Immature natural killer cell (primary cell): ENCODE measurements around the gene HACL1. TPM values are rescaled to one million over a fixed set of nuclear protein-coding genes. Genes with fewer than 3 reads are reported as not detected.

Experiments
- DNase-seq, 3 donors: peaks; one replicate each; pipeline ENCODE4 v3.0.0; 2022; ENCODE audit warnings: mixed read lengths in 1 of 3
- H3K27ac Mint-ChIP-seq, 6 donors: one replicate each; pipeline ENCODE4 v1.8.0; 2020; ENCODE audit warnings: mixed read lengths in 6 of 6, mild to moderate bottlenecking in 5 of 6, inconsistent platforms in 4 of 6, moderate library complexity in 3 of 6
- H3K27me3 Mint-ChIP-seq, 3 donors: one replicate each; pipeline ENCODE4 v1.8.0; 2020 to 2021; ENCODE audit warnings: low read depth in 3 of 3, mild to moderate bottlenecking in 3 of 3, mixed read lengths in 3 of 3, moderate library complexity in 3 of 3, inconsistent platforms in 1 of 3
- H3K36me3 Mint-ChIP-seq, 3 donors: one replicate each; pipeline ENCODE4 v1.8.0; 2020; ENCODE audit warnings: mixed read lengths in 3 of 3, inconsistent platforms in 2 of 3, mild to moderate bottlenecking in 2 of 3
- H3K4me1 Mint-ChIP-seq, 2 donors: one replicate each; pipeline ENCODE4 v1.8.0; 2020; ENCODE audit warnings: inconsistent platforms in 2 of 2, mild to moderate bottlenecking in 2 of 2, mixed read lengths in 2 of 2, moderate library complexity in 1 of 2
- H3K4me3 Mint-ChIP-seq, 5 donors: one replicate each; pipeline ENCODE4 v1.8.0; 2020; ENCODE audit warnings: mild to moderate bottlenecking in 5 of 5, mixed read lengths in 5 of 5, inconsistent platforms in 3 of 5, moderate library complexity in 3 of 5
- H3K9me3 Mint-ChIP-seq, 6 donors: one replicate each; pipeline ENCODE4 v1.8.0; 2020; ENCODE audit warnings: mild to moderate bottlenecking in 6 of 6, mixed read lengths in 6 of 6, inconsistent platforms in 4 of 6, moderate library complexity in 3 of 6
- polyA plus RNA-seq, 3 donors: library from polyadenylated mRNA; unstranded; fragments of 300-500 nt; fragmentation: Illumina TruSeq; gene quantifications; one replicate each; pipeline ENCODE4 v1.2.3, GENCODE V29; 2021

The HACL1 gene
- polyA plus RNA-seq, 3 donors from 2014 or later = 29.9 to 38.9 (median 32.3) TPM

- Mint-ChIP-seq H3K27ac (no peak overlapping the region), H3K36me3 (peaks cover 21 to 46% (median 32%) of the 10 kb centered on the region in 3 donors), H3K4me1 (peaks cover 0 to 5% of the 10 kb centered on the region in 2 donors), H3K27me3 (no peaks in the 10 kb centered on the region), H3K9me3 (no peaks in the 10 kb centered on the region), H3K4me3 (no peak overlapping the region)
- no peak for DNase-seq
These were observed 16.1 kb downstream of the HACL1 start for GRCh38 chr3:15585111-15585845.

GRCh38 chr3:15581471-15582394 is 19.6 kb downstream of the HACL1 start:
- DNase-seq = no peak
- Mint-ChIP-seq H3K27ac (no peak overlapping the region), H3K27me3 (no peaks in the 10 kb centered on the region), H3K9me3 (no peaks in the 10 kb centered on the region), H3K4me3 (no peak overlapping the region), H3K4me1 (peaks cover 0 to 6% of the 10 kb centered on the region in 2 donors), H3K36me3 (peaks cover 16 to 57% (median 36%) of the 10 kb centered on the region in 3 donors)

- H3K4me3 Mint-ChIP-seq = no peak overlapping the region
- peak overlapping the region in 1 of 6 donors; percentile 28 for H3K27ac Mint-ChIP-seq
- H3K9me3 Mint-ChIP-seq = no peaks in the 10 kb centered on the region
- H3K4me1 Mint-ChIP-seq = peaks cover 0 to 6% of the 10 kb centered on the region in 2 donors
- no peak for DNase-seq
- peaks cover 22 to 48% (median 31%) of the 10 kb centered on the region in 3 donors for H3K36me3 Mint-ChIP-seq
- no peaks in the 10 kb centered on the region for H3K27me3 Mint-ChIP-seq
These were observed 22.3 kb downstream of the HACL1 start for GRCh38 chr3:15579051-15579450.

GRCh38 chr3:15578289-15578867 is 23.0 kb downstream of the HACL1 start:
- peaks cover 22 to 55% (median 36%) of the 10 kb centered on the region in 3 donors for H3K36me3 Mint-ChIP-seq
- no peak overlapping the region for H3K27ac Mint-ChIP-seq
- H3K4me1 Mint-ChIP-seq = peaks cover 0 to 6% of the 10 kb centered on the region in 2 donors
- no peaks in the 10 kb centered on the region for H3K9me3 Mint-ChIP-seq
- H3K27me3 Mint-ChIP-seq = no peaks in the 10 kb centered on the region
- DNase-seq = no peak
- H3K4me3 Mint-ChIP-seq = no peak overlapping the region

GRCh38 chr3:15576475-15576874 is 24.9 kb downstream of the HACL1 start:
- no peak overlapping the region for H3K27ac Mint-ChIP-seq
- H3K4me3 Mint-ChIP-seq = no peak overlapping the region
- H3K4me1 Mint-ChIP-seq = peaks cover 0 to 6% of the 10 kb centered on the region in 2 donors
- H3K36me3 Mint-ChIP-seq = peaks cover 20 to 50% (median 28%) of the 10 kb centered on the region in 3 donors
- no peak for DNase-seq
- no peaks in the 10 kb centered on the region for H3K9me3 Mint-ChIP-seq
- H3K27me3 Mint-ChIP-seq = no peaks in the 10 kb centered on the region

GRCh38 chr3:15575446-15575845 is 25.9 kb downstream of the HACL1 start:
- no peaks in the 10 kb centered on the region for H3K27me3 Mint-ChIP-seq
- no peak for DNase-seq
- H3K36me3 Mint-ChIP-seq = peaks cover 24 to 52% (median 30%) of the 10 kb centered on the region in 3 donors
- H3K27ac Mint-ChIP-seq = no peak overlapping the region
- H3K4me3 Mint-ChIP-seq = no peak overlapping the region
- peaks cover 0 to 3% of the 10 kb centered on the region in 2 donors for H3K4me1 Mint-ChIP-seq
- no peaks in the 10 kb centered on the region for H3K9me3 Mint-ChIP-seq

- Mint-ChIP-seq H3K4me3 (no peak overlapping the region), H3K9me3 (no peaks in the 10 kb centered on the region), H3K4me1 (peaks cover 8 to 14% of the 10 kb centered on the region in 2 donors), H3K27me3 (no peaks in the 10 kb centered on the region), H3K36me3 (peaks cover 31 to 46% (median 35%) of the 10 kb centered on the region in 3 donors), H3K27ac (no peak overlapping the region)
- no peak for DNase-seq
These were observed 29.2 kb downstream of the HACL1 start for GRCh38 chr3:15572138-15572537.

- Mint-ChIP-seq H3K36me3 (peaks cover 28 to 63% (median 37%) of the 10 kb centered on the region in 3 donors), H3K27ac (no peak overlapping the region), H3K9me3 (no peaks in the 10 kb centered on the region), H3K4me3 (no peak overlapping the region), H3K4me1 (peaks cover 8 to 11% of the 10 kb centered on the region in 2 donors), H3K27me3 (no peaks in the 10 kb centered on the region)
- no peak for DNase-seq
These were observed 38.2 kb downstream of the HACL1 start for GRCh38 chr3:15563190-15563589.

- Mint-ChIP-seq H3K27me3 (no peaks in the 10 kb centered on the region), H3K36me3 (peaks cover 24 to 57% (median 31%) of the 10 kb centered on the region in 3 donors), H3K4me3 (no peak overlapping the region)
These were observed 38.8 kb downstream of the HACL1 start for GRCh38 chr3:15562560-15562959.

GRCh38 chr3:15558581-15558980 is 42.8 kb downstream of the HACL1 start:
- Mint-ChIP-seq H3K27me3 (no peaks in the 10 kb centered on the region), H3K4me1 (peaks cover 21 to 28% of the 10 kb centered on the region in 2 donors), H3K27ac (no peak overlapping the region), H3K4me3 (no peak overlapping the region), H3K36me3 (peaks cover 17 to 33% (median 17%) of the 10 kb centered on the region in 3 donors), H3K9me3 (no peaks in the 10 kb centered on the region)
- DNase-seq = no peak

More at GRCh38 chr3:15562560-15562959, 38.8 kb downstream of the HACL1 start:
- DNase-seq = no peak
- Mint-ChIP-seq H3K27ac (peak overlapping the region in 1 of 6 donors; percentile 37), H3K4me1 (peaks cover 7 to 9% of the 10 kb centered on the region in 2 donors), H3K9me3 (no peaks in the 10 kb centered on the region)

- no peaks in the 10 kb centered on the region for H3K27me3 Mint-ChIP-seq
- H3K27ac Mint-ChIP-seq = peak overlapping the region; percentile 6 to 82 (median 76)
- DNase-seq = peak; percentile 64 to 71 (median 68)
- peaks cover 8 to 24% (median 12%) of the 10 kb centered on the region in 3 donors for H3K36me3 Mint-ChIP-seq
- peaks cover 21 to 28% of the 10 kb centered on the region in 2 donors for H3K4me1 Mint-ChIP-seq
- no peaks in the 10 kb centered on the region for H3K9me3 Mint-ChIP-seq
- peak overlapping the region in 4 of 5 donors; percentile 16 to 65 (median 52) for H3K4me3 Mint-ChIP-seq
These were observed 43.8 kb downstream of the HACL1 start for GRCh38 chr3:15557511-15557946.

- H3K36me3 Mint-ChIP-seq = peaks cover 5 to 14% (median 10%) of the 10 kb centered on the region in 3 donors
- H3K27me3 Mint-ChIP-seq = no peaks in the 10 kb centered on the region
- no peaks in the 10 kb centered on the region for H3K9me3 Mint-ChIP-seq
- peaks cover 22 to 28% of the 10 kb centered on the region in 2 donors for H3K4me1 Mint-ChIP-seq
- DNase-seq = peak; percentile 26 to 34 (median 31)
- H3K27ac Mint-ChIP-seq = peak overlapping the region; percentile 78 to 85 (median 82)
- peak overlapping the region; percentile 53 to 77 (median 56) for H3K4me3 Mint-ChIP-seq
These were observed 44.9 kb downstream of the HACL1 start for GRCh38 chr3:15556512-15556911.

- peaks cover 3 to 13% (median 4%) of the 10 kb centered on the region in 3 donors for H3K36me3 Mint-ChIP-seq
- peaks cover 0 to 3% (median 0%) of the 10 kb centered on the region in 6 donors for H3K9me3 Mint-ChIP-seq
- peaks cover 0 to 5% (median 0%) of the 10 kb centered on the region in 3 donors for H3K27me3 Mint-ChIP-seq
- no peak for DNase-seq
- no peak overlapping the region for H3K4me3 Mint-ChIP-seq
- H3K4me1 Mint-ChIP-seq = peaks cover 28 to 30% of the 10 kb centered on the region in 2 donors
- peak overlapping the region in 3 of 6 donors; percentile 7 to 44 (median 29) for H3K27ac Mint-ChIP-seq
These were observed 47.6 kb downstream of the HACL1 start for GRCh38 chr3:15553749-15554148.
